ENCODE data around the gene CCNI2. TPM values are rescaled to one million over a fixed set of nuclear protein-coding genes. Genes with fewer than 3 reads are reported as not detected.

The CCNI2 gene
- total RNA-seq, 1 experiment from 2014 or later: 3.3 TPM

- Mint-ChIP-seq H3K36me3 (ENCODE audit: insufficient read depth, unreplicated experiment) (no peaks in the 10 kb centered on the region), H3K9me3 (ENCODE audit: low read depth, unreplicated experiment) (no peaks in the 10 kb centered on the region), H3K27me3 (ENCODE audit: unreplicated experiment) (no peaks in the 10 kb centered on the region), H3K4me3 (ENCODE audit: low read depth, unreplicated experiment) (no peak overlapping the region), H3K27ac (ENCODE audit: unreplicated experiment) (no peak overlapping the region), H3K4me1 (ENCODE audit: low read depth, unreplicated experiment) (no peaks in the 10 kb centered on the region)
- intact Hi-C loops (cut with micrococcal nuclease; ENCODE audit: unreplicated experiment): loop anchor here (10.0 kb wide), 2 partner anchors 194 to 334 kb away; no protein-coding TSS in a partner anchor
- TF ChIP-seq CTCF (IDR thresholded peaks at IDR 0.05; ENCODE audit: unreplicated experiment): no peak
- no peak for DNase-seq
- CTCF ChIA-PET: no interaction called here
- no TSS peak for BruUV-seq (replicated peaks)
Measured at GRCh38 chr5:132718544-132719312, 28.5 kb upstream of the CCNI2 start.

- H3K36me3 Mint-ChIP-seq (ENCODE audit: insufficient read depth, unreplicated experiment): no peaks in the 10 kb centered on the region
- BruUV-seq (replicated peaks): no TSS peak
- H3K27ac Mint-ChIP-seq (ENCODE audit: unreplicated experiment): no peak overlapping the region
- CTCF ChIA-PET: no interaction called here
- no peak overlapping the region for H3K4me3 Mint-ChIP-seq (ENCODE audit: low read depth, unreplicated experiment)
- intact Hi-C loops (cut with micrococcal nuclease; ENCODE audit: unreplicated experiment): no loop called here
- no peaks in the 10 kb centered on the region for H3K4me1 Mint-ChIP-seq (ENCODE audit: low read depth, unreplicated experiment)
- no peak for DNase-seq
- TF ChIP-seq CTCF (IDR thresholded peaks at IDR 0.05; ENCODE audit: unreplicated experiment): no peak
- no peaks in the 10 kb centered on the region for H3K27me3 Mint-ChIP-seq (ENCODE audit: unreplicated experiment)
- no peaks in the 10 kb centered on the region for H3K9me3 Mint-ChIP-seq (ENCODE audit: low read depth, unreplicated experiment)
Measured at GRCh38 chr5:132725745-132726144, 21.5 kb upstream of the CCNI2 start.

GRCh38 chr5:132729896-132730295 is 17.3 kb upstream of the CCNI2 start:
- no peak overlapping the region for H3K27ac Mint-ChIP-seq (ENCODE audit: unreplicated experiment)
- intact Hi-C loops (cut with micrococcal nuclease; ENCODE audit: unreplicated experiment): no loop called here
- CTCF ChIA-PET: no interaction called here
- H3K4me1 Mint-ChIP-seq (ENCODE audit: low read depth, unreplicated experiment): no peaks in the 10 kb centered on the region
- H3K9me3 Mint-ChIP-seq (ENCODE audit: low read depth, unreplicated experiment): no peaks in the 10 kb centered on the region
- no peaks in the 10 kb centered on the region for H3K27me3 Mint-ChIP-seq (ENCODE audit: unreplicated experiment)
- TF ChIP-seq CTCF (IDR thresholded peaks at IDR 0.05; ENCODE audit: unreplicated experiment): no peak
- no peaks in the 10 kb centered on the region for H3K36me3 Mint-ChIP-seq (ENCODE audit: insufficient read depth, unreplicated experiment)
- H3K4me3 Mint-ChIP-seq (ENCODE audit: low read depth, unreplicated experiment): no peak overlapping the region
- no peak for DNase-seq
- no TSS peak for BruUV-seq (replicated peaks)

GRCh38 chr5:132733499-132734148 is 13.6 kb upstream of the CCNI2 start:
- H3K9me3 Mint-ChIP-seq (ENCODE audit: low read depth, unreplicated experiment): no peaks in the 10 kb centered on the region
- no peak for TF ChIP-seq CTCF (IDR thresholded peaks at IDR 0.05; ENCODE audit: unreplicated experiment)
- BruUV-seq (replicated peaks): no TSS peak
- intact Hi-C loops (cut with micrococcal nuclease; ENCODE audit: unreplicated experiment): no loop called here
- no peak overlapping the region for H3K4me3 Mint-ChIP-seq (ENCODE audit: low read depth, unreplicated experiment)
- no peak overlapping the region for H3K27ac Mint-ChIP-seq (ENCODE audit: unreplicated experiment)
- peaks cover 25% of the 10 kb centered on the region for H3K4me1 Mint-ChIP-seq (ENCODE audit: low read depth, unreplicated experiment)
- no peaks in the 10 kb centered on the region for H3K27me3 Mint-ChIP-seq (ENCODE audit: unreplicated experiment)
- CTCF ChIA-PET: no interaction called here
- peaks cover 21% of the 10 kb centered on the region for H3K36me3 Mint-ChIP-seq (ENCODE audit: insufficient read depth, unreplicated experiment)
- DNase-seq: no peak
